K562 (cell line): ENCODE data around the gene PXN. TPM values are rescaled to one million over a fixed set of nuclear protein-coding genes. Genes with fewer than 3 reads are reported as not detected.

ENCODE experiments used
- ATF4 ChIP-seq: fragments of 450-650 bp; formaldehyde crosslinking; IDR thresholded peaks from 2 replicates; pipeline ENCODE4 v1.4.0; 2022; ENCODE audit warnings: mild to moderate bottlenecking, moderate library complexity
- CBX5 ChIP-seq: IDR thresholded peaks from 2 replicates; pipeline ENCODE4 v1.6.1; 2014; ENCODE audit warnings: low read depth, borderline replicate concordance
- CREB1 ChIP-seq, 2 experiments: sonication (generic) in 1 of 2; formaldehyde crosslinking in 1 of 2; IDR thresholded peaks; 2 replicates each; pipeline versions ENCODE4 v1.6.1 to v1.8.0; 2012 to 2022; ENCODE audit warnings: inconsistent platforms in 1 of 2, mild to moderate bottlenecking in 1 of 2, missing genetic modification reagents in 1 of 2, moderate library complexity in 1 of 2
- DNMT1 ChIP-seq: fragments of 450-650 bp; IDR thresholded peaks from 2 replicates; pipeline ENCODE4 v1.6.1; 2016; ENCODE audit warnings: antibody characterized with exemption, mild to moderate bottlenecking
- E2F5 ChIP-seq: sonication (generic); formaldehyde crosslinking; IDR thresholded peaks from 2 replicates; pipeline ENCODE4 v1.8.0; 2022; ENCODE audit warnings: mild to moderate bottlenecking, missing genetic modification reagents
- FOXA3 ChIP-seq, 2 experiments: fragments of 450-650 bp in 1 of 2; sonication (generic) in 1 of 2; formaldehyde crosslinking; IDR thresholded peaks in 1 of 2; conservative IDR thresholded peaks in 1 of 2; 2 replicates each; pipeline versions ENCODE4 v1.4.0 to v1.8.0; 2020 to 2022; ENCODE audit warnings: mild to moderate bottlenecking in 2 of 2, missing genetic modification reagents in 1 of 2
- FOXM1 ChIP-seq, 2 experiments: fragments of 450-650 bp in 1 of 2; sonication (generic) in 1 of 2; formaldehyde crosslinking in 1 of 2; IDR thresholded peaks; 2 replicates each; pipeline versions ENCODE4 v1.6.1 to v1.9.0; 2017 to 2022; ENCODE audit warnings: low read depth in 2 of 2, mild to moderate bottlenecking in 2 of 2, missing genetic modification reagents in 1 of 2, moderate library complexity in 1 of 2
- GABPB1 ChIP-seq: sonication (generic); formaldehyde crosslinking; IDR thresholded peaks from 2 replicates; pipeline ENCODE4 v1.8.0; 2022; ENCODE audit warnings: mild to moderate bottlenecking, missing genetic modification reagents
- KLF16 ChIP-seq: IDR thresholded peaks from 2 replicates; pipeline ENCODE4 v1.6.1; 2016; ENCODE audit warnings: antibody characterized with exemption
- MAFF ChIP-seq: IDR thresholded peaks from 2 replicates; pipeline ENCODE4 v1.6.1; 2012; ENCODE audit warnings: low read length, improper control_type of control experiment
- MCM3 ChIP-seq: fragments of 450-650 bp; IDR thresholded peaks from 2 replicates; pipeline ENCODE4 v1.6.1; 2016
- MEF2A ChIP-seq: IDR thresholded peaks from 2 replicates; pipeline ENCODE4 v1.6.1; 2011; ENCODE audit warnings: low read depth, mild to moderate bottlenecking, low read length, moderate library complexity; ENCODE audit not compliant: control insufficient read depth
- MLLT1 ChIP-seq, 2 experiments: fragments of 450-650 bp; IDR thresholded peaks; 2 replicates each; pipeline ENCODE4 v1.6.1; 2016
- NFXL1 ChIP-seq: fragments of 450-650 bp; formaldehyde crosslinking; IDR thresholded peaks from 2 replicates; pipeline ENCODE4 v1.4.0; 2021; ENCODE audit warnings: mild to moderate bottlenecking
- RFX7 ChIP-seq: fragments of 250-450 bp; sonication (Bioruptor Pico); IDR thresholded peaks from 2 replicates; pipeline ENCODE4 v1.5.1; 2021; ENCODE audit warnings: mild to moderate bottlenecking
- SETDB1 ChIP-seq: IDR thresholded peaks from one replicate; pipeline ENCODE4 v1.6.1; 2012; ENCODE audit warnings: low read length, control low read depth, inconsistent platforms
- SIRT6 ChIP-seq: IDR thresholded peaks from one replicate; pipeline ENCODE4 v1.6.1; 2012; ENCODE audit warnings: low read depth, mild to moderate bottlenecking, control low read depth, inconsistent platforms, low read length, moderate library complexity
- SMAD1 ChIP-seq: fragments of 150-350 bp; IDR thresholded peaks from 2 replicates; pipeline ENCODE4 v1.6.1; 2014; ENCODE audit warnings: low read length, low read depth; ENCODE audit not compliant: partially characterized antibody
- SRSF1 ChIP-seq: fragments of 200-400 bp; formaldehyde crosslinking; IDR thresholded peaks from 2 replicates; pipeline ENCODE4 v1.6.1; 2017; ENCODE audit warnings: mild to moderate bottlenecking, low read depth, low read length, moderate library complexity
- TCF3 ChIP-seq: sonication (generic); formaldehyde crosslinking; IDR thresholded peaks from 2 replicates; pipeline ENCODE4 v1.4.0; 2020; ENCODE audit warnings: mild to moderate bottlenecking, missing genetic modification reagents
- TRIM28 ChIP-seq: fragments of 450-650 bp; IDR thresholded peaks from 2 replicates; pipeline ENCODE4 v1.6.1; 2017
- ZBTB8A ChIP-seq: fragments of 450-650 bp; IDR thresholded peaks from 2 replicates; pipeline ENCODE4 v1.6.1; 2018; ENCODE audit warnings: mild to moderate bottlenecking, moderate library complexity; ENCODE audit not compliant: partially characterized antibody
- ZKSCAN3 ChIP-seq: fragments of 250-450 bp; sonication (Bioruptor Pico); IDR thresholded peaks from 2 replicates; pipeline ENCODE4 v1.4.0; 2020
- ZNF436 ChIP-seq: fragments of 250-450, 450-650 bp; sonication (Bioruptor Pico); formaldehyde crosslinking; IDR thresholded peaks from 2 replicates; pipeline ENCODE4 v1.7.0; 2020; ENCODE audit warnings: mild to moderate bottlenecking
- ZNF696 ChIP-seq: fragments of 250-450 bp; sonication (Bioruptor Pico); conservative IDR thresholded peaks from 2 replicates; pipeline ENCODE4 v1.4.0; 2020; ENCODE audit warnings: mild to moderate bottlenecking, moderate library complexity
- polyA plus RNA-seq, 8 experiments: library from polyadenylated mRNA; depleted of rRNA in 4 of 8; stranded (reverse) in 5 of 8; unstranded in 3 of 8; fragments of >200 nt; fragmentation: Nextera tagmentation in 2 of 8; fragmentation: Illumina TruSeq in 1 of 8; extraction: Ambion mirVana in 2 of 8; extraction: Trizol in 1 of 8; gene quantifications; 2 replicates each; pipeline versions ENCODE4 v1.2.1 to v1.2.3, GENCODE V29; 2011 to 2014; ENCODE audit warnings: inconsistent platforms in 1 of 8, missing spikeins in 1 of 8
- total RNA-seq, 7 experiments: library from RNA; depleted of rRNA in 6 of 7; stranded (reverse); fragments of >200 nt in 6 of 7; fragmentation: Illumina TruSeq in 2 of 7; extraction: Trizol in 2 of 7; gene quantifications; 2 replicates each; pipeline versions ENCODE4 v1.2.1 to v1.2.3, GENCODE V29; 2011 to 2021; ENCODE audit warnings: low replicate concordance in 1 of 7

PXN gene
- total and polyA plus RNA-seq, 9 of the 15 experiments (the other 6 are each of a cell fraction or from before 2014, with no cell fraction given) = 4.0 to 74.1 (median 18.6) TPM

GRCh38 chr12:120265473-120266179 is at the start of gene PXN (continued):
- TF ChIP-seq RFX7 (CRISPR knock-in tag) = no peak
- TF ChIP-seq MLLT1 (IDR thresholded peaks at IDR 0.05) = no peak
- no peak for TF ChIP-seq ATF4
- TF ChIP-seq TRIM28 = no peak
- TF ChIP-seq DNMT1 = no peak
- no peak for TF ChIP-seq SMAD1
- TF ChIP-seq MAFF = no peak
- TF ChIP-seq NFXL1 = no peak
- no peak for TF ChIP-seq KLF16
- peak; percentile 55 for TF ChIP-seq GABPB1 (CRISPR knock-in tag)
- no peak for TF ChIP-seq FOXM1 (IDR thresholded peaks at IDR 0.05; ENCODE audit: low read depth)
- no peak for TF ChIP-seq FOXM1 (CRISPR knock-in tag; IDR thresholded peaks at IDR 0.05; ENCODE audit: low read depth)
- TF ChIP-seq SIRT6 = no peak
- no peak for TF ChIP-seq ZNF436 (CRISPR knock-in tag)
- peak; percentile 16; the same call in 1 of the 2 replicates for TF ChIP-seq CBX5
- TF ChIP-seq MCM3 = no peak
- no peak for TF ChIP-seq E2F5
- TF ChIP-seq ZNF696 (CRISPR knock-in tag) = no peak
- no peak for TF ChIP-seq ZBTB8A
- TF ChIP-seq SRSF1 = no peak
- peak; percentile 22; the same call in 1 of the 2 replicates for TF ChIP-seq TCF3 (CRISPR knock-in tag)
- TF ChIP-seq CREB1 (IDR thresholded peaks at IDR 0.05) = no peak
- no peak; the same call in 1 of the 2 replicates for TF ChIP-seq CREB1 (CRISPR knock-in tag; IDR thresholded peaks at IDR 0.05)
- no peak for TF ChIP-seq SETDB1
- TF ChIP-seq MEF2A = no peak
- TF ChIP-seq FOXA3 (CRISPR knock-in tag; conservative IDR thresholded peaks at IDR 0.05 in 1 of 2, IDR thresholded peaks at IDR 0.05 in 1 of 2) = no peak
- no peak for TF ChIP-seq ZKSCAN3 (CRISPR knock-in tag)
